NT2/D1 (cell line): ENCODE data around the gene ENO4.

ENCODE experiments used
- DNase-seq: peaks from one replicate; pipeline ENCODE4 v3.0.0-alpha.2; 2011; ENCODE audit warnings: low read depth, low spot score
- H3K27me3 ChIP-seq: 2 replicates; pipeline ENCODE4 v1.6.0; 2011; ENCODE audit warnings: mild to moderate bottlenecking; ENCODE audit not compliant: insufficient read length, insufficient read depth
- H3K36me3 ChIP-seq: 2 replicates; pipeline ENCODE4 v1.6.1; 2011; ENCODE audit warnings: mild to moderate bottlenecking, low read length, mixed read lengths; ENCODE audit not compliant: insufficient read depth, insufficient read length
- H3K4me1 ChIP-seq: 2 replicates; pipeline ENCODE4 v1.5.1; 2011; ENCODE audit not compliant: insufficient read depth, insufficient read length
- H3K4me3 ChIP-seq: 2 replicates; pipeline ENCODE4 v1.5.1; 2011; ENCODE audit warnings: low read depth; ENCODE audit not compliant: insufficient read length
- H3K9ac ChIP-seq: 2 replicates; pipeline ENCODE4 v1.6.0; 2011; ENCODE audit warnings: low read depth; ENCODE audit not compliant: insufficient read length
- H3K9me3 ChIP-seq: 2 replicates; pipeline ENCODE4 v1.5.1; 2011; ENCODE audit warnings: mild to moderate bottlenecking, low read length; ENCODE audit not compliant: insufficient read depth
- SUZ12 ChIP-seq: IDR thresholded peaks from 2 replicates; pipeline ENCODE4 v1.6.1; 2011; ENCODE audit not compliant: insufficient read length, insufficient read depth; ENCODE audit errors: extremely low read depth
- YY1 ChIP-seq: IDR thresholded peaks from 2 replicates; pipeline ENCODE4 v1.6.1; 2011; ENCODE audit not compliant: insufficient read length, insufficient read depth
- ZNF274 ChIP-seq: IDR thresholded peaks from 2 replicates; pipeline ENCODE4 v1.6.1; 2011; ENCODE audit warnings: mild to moderate bottlenecking, low read depth, low read length

ENO4 gene

GRCh38 chr10:116831790-116832189 lies 17.5 kb upstream of the ENO4 start:
- no peak for TF ChIP-seq YY1
- TF ChIP-seq ZNF274: no peak
- no peak for TF ChIP-seq SUZ12
- Histone ChIP-seq H3K36me3 (no peaks in the 10 kb centered on the region), H3K4me1 (peaks cover 5% of the 10 kb centered on the region), H3K4me3 (no peak overlapping the region), H3K27me3 (no peaks in the 10 kb centered on the region), H3K9me3 (no peaks in the 10 kb centered on the region), H3K9ac (no peak overlapping the region)
- no peak for DNase-seq

- Histone ChIP-seq H3K9me3 (no peaks in the 10 kb centered on the region), H3K27me3 (no peaks in the 10 kb centered on the region), H3K4me1 (no peaks in the 10 kb centered on the region), H3K4me3 (no peak overlapping the region), H3K36me3 (no peaks in the 10 kb centered on the region), H3K9ac (no peak overlapping the region)
- no peak for TF ChIP-seq SUZ12
- TF ChIP-seq ZNF274: no peak
- no peak for TF ChIP-seq YY1
- no peak for DNase-seq
Measured at GRCh38 chr10:116833986-116834985, 15.0 kb upstream of the ENO4 start.

DNA sequence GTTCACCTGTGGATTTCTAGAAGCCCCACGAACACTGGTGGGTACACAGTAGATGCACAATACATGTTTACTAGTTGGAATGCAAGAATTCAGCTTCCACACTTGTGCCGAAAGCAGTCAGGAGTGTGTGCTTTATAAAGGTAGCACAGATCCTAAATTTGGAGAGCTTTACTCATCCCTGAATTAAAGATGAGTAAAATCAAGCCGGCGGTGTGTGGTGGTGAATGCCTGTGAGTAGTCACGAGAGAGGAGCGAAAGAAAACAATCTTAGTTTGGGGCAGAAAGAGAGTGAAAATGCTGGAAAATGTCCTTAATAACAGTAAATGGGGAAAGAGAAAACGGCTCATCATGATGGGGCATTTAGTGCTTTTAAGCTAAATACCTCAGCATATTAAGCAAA lies 13.6 kb upstream of the ENO4 start:
- Histone ChIP-seq H3K36me3 (no peaks in the 10 kb centered on the region), H3K9ac (peak overlapping the region; percentile 26), H3K4me1 (no peaks in the 10 kb centered on the region), H3K27me3 (no peaks in the 10 kb centered on the region), H3K9me3 (no peaks in the 10 kb centered on the region), H3K4me3 (no peak overlapping the region)
- TF ChIP-seq ZNF274 (no peak), SUZ12 (no peak)
- no peak for DNase-seq

DNA sequence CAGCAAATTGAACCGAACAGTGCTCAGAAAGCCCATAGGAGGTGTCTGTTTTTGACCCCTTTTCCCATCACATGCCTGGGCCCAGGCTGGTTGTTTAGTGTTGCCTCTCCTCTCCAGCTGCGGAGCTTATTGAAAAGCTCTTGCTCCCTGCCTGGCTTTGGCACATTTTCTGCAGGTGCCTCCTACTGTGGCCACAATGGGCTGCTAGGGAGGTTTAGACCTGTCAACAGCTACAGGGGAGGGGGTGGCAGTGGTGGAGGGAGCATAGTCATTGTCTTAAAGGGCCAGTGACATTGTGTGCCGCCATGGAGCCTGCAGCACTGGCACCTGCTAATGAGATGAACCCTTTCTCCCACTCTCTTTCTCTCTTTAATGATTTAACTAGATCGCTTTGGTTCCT lies 13.2 kb upstream of the ENO4 start:
- no peak overlapping the region for H3K4me3 ChIP-seq
- H3K27me3 ChIP-seq: no peaks in the 10 kb centered on the region
- H3K4me1 ChIP-seq: no peaks in the 10 kb centered on the region
- no peaks in the 10 kb centered on the region for H3K9me3 ChIP-seq
- peak overlapping the region; percentile 26 for H3K9ac ChIP-seq
- no peaks in the 10 kb centered on the region for H3K36me3 ChIP-seq
- TF ChIP-seq ZNF274: no peak
- TF ChIP-seq YY1: no peak
- no peak for TF ChIP-seq SUZ12
- DNase-seq: peak; percentile 65

- Histone ChIP-seq H3K36me3 (no peaks in the 10 kb centered on the region), H3K9me3 (no peaks in the 10 kb centered on the region), H3K27me3 (no peaks in the 10 kb centered on the region), H3K4me1 (no peaks in the 10 kb centered on the region), H3K9ac (no peak overlapping the region), H3K4me3 (no peak overlapping the region)
- DNase-seq: no peak
- no peak for TF ChIP-seq YY1
- TF ChIP-seq SUZ12: no peak
- no peak for TF ChIP-seq ZNF274
Measured at GRCh38 chr10:116836902-116837523, 12.3 kb upstream of the ENO4 start.

DNA sequence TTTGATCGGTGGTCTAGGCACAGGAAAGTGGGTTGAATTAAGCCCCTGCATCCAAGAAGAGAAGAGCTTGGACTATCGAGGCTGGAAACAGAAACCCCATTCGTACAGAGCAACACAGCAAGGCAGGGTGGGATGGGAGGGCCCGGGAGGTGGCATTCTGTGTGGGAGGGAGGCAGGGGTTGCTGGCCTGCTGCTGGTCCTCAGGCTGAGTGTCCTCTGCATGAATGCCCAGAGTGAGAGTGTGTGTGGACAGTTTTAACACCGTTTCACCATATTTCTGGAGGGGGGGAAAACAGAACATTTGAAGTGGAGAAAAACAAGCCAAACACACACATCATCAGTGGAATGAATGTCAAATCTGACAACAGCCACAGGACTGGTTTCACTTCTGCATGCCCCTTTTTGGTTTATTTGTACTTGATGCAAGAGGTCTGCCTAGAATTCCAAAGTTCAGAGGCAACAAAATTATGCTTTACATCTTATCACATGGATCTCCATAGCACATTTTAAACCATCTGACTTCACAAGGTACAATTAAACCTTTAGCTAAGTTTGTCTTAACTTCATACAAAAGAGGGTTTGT lies 11.1 kb upstream of the ENO4 start:
- Histone ChIP-seq H3K36me3 (no peaks in the 10 kb centered on the region), H3K4me1 (no peaks in the 10 kb centered on the region), H3K4me3 (no peak overlapping the region), H3K9me3 (no peaks in the 10 kb centered on the region), H3K9ac (no peak overlapping the region), H3K27me3 (no peaks in the 10 kb centered on the region)
- DNase-seq: no peak
- TF ChIP-seq YY1 (no peak), SUZ12 (no peak), ZNF274 (no peak)

GRCh38 chr10:116840389-116841075 lies 8.8 kb upstream of the ENO4 start:
- TF ChIP-seq YY1 (no peak), ZNF274 (no peak), SUZ12 (no peak)
- Histone ChIP-seq H3K36me3 (no peaks in the 10 kb centered on the region), H3K4me3 (no peak overlapping the region), H3K4me1 (no peaks in the 10 kb centered on the region), H3K9me3 (no peaks in the 10 kb centered on the region), H3K9ac (no peak overlapping the region), H3K27me3 (no peaks in the 10 kb centered on the region)
- DNase-seq: no peak
